ENCODE measurements around the gene C20orf144.

The C20orf144 gene

GRCh38 chr20:33676652-33677645 is 14.8 kb downstream of the C20orf144 start:
- no peak for DNase-seq (ENCODE audit: low read depth in 2 of 2)

- no peak for DNase-seq (ENCODE audit: low read depth in 2 of 2)
Measured at GRCh38 chr20:33677991-33678702, 16.0 kb downstream of the C20orf144 start.

- DNase-seq (ENCODE audit: low read depth in 2 of 2) = no peak
Measured at GRCh38 chr20:33679758-33680485, 17.8 kb downstream of the C20orf144 start.

- DNase-seq (ENCODE audit: low read depth in 2 of 2) = no peak
Measured at GRCh38 chr20:33680686-33681085, 18.6 kb downstream of the C20orf144 start.

GRCh38 chr20:33681288-33681687 is 19.2 kb downstream of the C20orf144 start:
- no peak for DNase-seq (ENCODE audit: low read depth in 2 of 2)

- DNase-seq (ENCODE audit: low read depth in 2 of 2) = no peak
Measured at GRCh38 chr20:33681728-33682353, 19.7 kb downstream of the C20orf144 start.

- DNase-seq (ENCODE audit: low read depth in 2 of 2) = no peak
Measured at GRCh38 chr20:33684533-33685327, 22.6 kb downstream of the C20orf144 start.

- peak; percentile 65 to 66 for DNase-seq (ENCODE audit: low read depth in 2 of 2)
Measured at GRCh38 chr20:33685328-33686099, 23.4 kb downstream of the C20orf144 start.

- peak; percentile 96 to 97 for DNase-seq (ENCODE audit: low read depth in 2 of 2)
Measured at GRCh38 chr20:33686100-33686983, 24.2 kb downstream of the C20orf144 start, which contains the start of gene E2F1. Gene E2F1, minus strand, starts transcription at chr20:33686385. Its CDS starts 121 bp downstream, at chr20:33686264.

GRCh38 chr20:33686984-33687366 is 24.8 kb downstream of the C20orf144 start:
- DNase-seq (ENCODE audit: low read depth in 2 of 2) = no peak

- no peak for DNase-seq (ENCODE audit: low read depth in 2 of 2)
Measured at GRCh38 chr20:33687370-33687915, 25.3 kb downstream of the C20orf144 start.

- DNase-seq (ENCODE audit: low read depth in 2 of 2) = no peak
Measured at GRCh38 chr20:33687993-33688937, 26.1 kb downstream of the C20orf144 start.

- DNase-seq (ENCODE audit: low read depth in 2 of 2) = no peak
Measured at GRCh38 chr20:33688938-33689424, 26.9 kb downstream of the C20orf144 start.

- no peak for DNase-seq (ENCODE audit: low read depth in 2 of 2)
Measured at GRCh38 chr20:33689493-33689892, 27.4 kb downstream of the C20orf144 start.

GRCh38 chr20:33689973-33690372 is 27.8 kb downstream of the C20orf144 start:
- DNase-seq (ENCODE audit: low read depth in 2 of 2) = no peak

GRCh38 chr20:33693289-33693688 is 31.2 kb downstream of the C20orf144 start:
- no peak for DNase-seq (ENCODE audit: low read depth in 2 of 2)

Data from stimulated activated CD4-positive, alpha-beta T cell treated with anti-CD3 and anti-CD28 coated beads, Interleukin-4, amount 100 ng/mL, for 48 hours (primary cell).